ENCODE results near the gene N4BP2. TPM values are rescaled to one million over a fixed set of nuclear protein-coding genes. Genes with fewer than 3 reads are reported as not detected.

The N4BP2 gene
- total RNA-seq, 1 donor from 2014 or later = 11.9 TPM

DNA sequence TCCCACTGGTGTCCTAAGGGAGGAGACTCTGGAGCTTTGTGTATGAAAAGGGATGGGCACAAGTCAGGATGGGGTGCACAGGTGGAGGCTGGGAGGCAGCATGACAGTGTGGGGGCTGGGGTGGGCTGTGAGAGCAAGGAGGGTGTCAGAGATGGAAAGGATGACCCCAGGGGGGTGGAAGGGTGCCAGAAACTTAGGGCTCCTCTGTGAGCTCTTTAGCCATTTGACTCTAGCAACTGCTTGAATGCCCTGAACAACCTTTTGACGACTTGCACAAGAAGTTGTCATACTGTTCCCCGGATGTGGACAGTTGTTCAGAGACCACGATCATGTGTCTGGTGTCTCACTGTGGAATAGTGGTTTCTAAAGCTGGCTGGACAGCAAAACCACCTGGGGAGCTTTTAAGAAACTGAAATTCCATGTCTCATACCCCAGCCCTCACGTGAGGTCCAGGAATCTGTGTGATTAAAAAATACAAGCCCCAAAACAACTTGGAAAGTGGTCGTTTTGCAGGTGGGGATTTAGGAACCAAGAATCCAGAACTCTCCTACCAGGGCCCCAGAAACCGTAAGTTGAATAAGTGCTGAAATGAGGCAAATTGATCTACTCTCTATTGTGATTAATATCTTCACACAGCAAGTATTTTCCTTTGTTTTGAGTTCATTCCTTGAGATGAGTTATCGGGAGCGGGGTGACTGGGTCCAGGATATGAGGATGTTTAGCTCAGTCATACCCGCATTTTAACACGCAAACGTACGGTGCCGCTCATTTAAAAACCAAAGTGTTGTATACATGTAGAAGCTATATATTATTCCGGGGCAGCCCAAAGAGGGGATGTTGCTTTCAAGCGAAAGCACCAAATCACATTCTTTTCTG is 143.6 kb downstream of the N4BP2 start:
- Histone ChIP-seq H3K36me3 (ENCODE audit: control insufficient read depth, insufficient read depth, low read length) (no peaks in the 10 kb centered on the region), H3K27me3 (ENCODE audit: control insufficient read depth, insufficient read depth, low read length) (no peaks in the 10 kb centered on the region), H3K4me3 (ENCODE audit: low read depth, low read length) (no peak overlapping the region)
- no peak for DNase-seq (ENCODE audit: low read depth)
- TF ChIP-seq, protein P1, sequence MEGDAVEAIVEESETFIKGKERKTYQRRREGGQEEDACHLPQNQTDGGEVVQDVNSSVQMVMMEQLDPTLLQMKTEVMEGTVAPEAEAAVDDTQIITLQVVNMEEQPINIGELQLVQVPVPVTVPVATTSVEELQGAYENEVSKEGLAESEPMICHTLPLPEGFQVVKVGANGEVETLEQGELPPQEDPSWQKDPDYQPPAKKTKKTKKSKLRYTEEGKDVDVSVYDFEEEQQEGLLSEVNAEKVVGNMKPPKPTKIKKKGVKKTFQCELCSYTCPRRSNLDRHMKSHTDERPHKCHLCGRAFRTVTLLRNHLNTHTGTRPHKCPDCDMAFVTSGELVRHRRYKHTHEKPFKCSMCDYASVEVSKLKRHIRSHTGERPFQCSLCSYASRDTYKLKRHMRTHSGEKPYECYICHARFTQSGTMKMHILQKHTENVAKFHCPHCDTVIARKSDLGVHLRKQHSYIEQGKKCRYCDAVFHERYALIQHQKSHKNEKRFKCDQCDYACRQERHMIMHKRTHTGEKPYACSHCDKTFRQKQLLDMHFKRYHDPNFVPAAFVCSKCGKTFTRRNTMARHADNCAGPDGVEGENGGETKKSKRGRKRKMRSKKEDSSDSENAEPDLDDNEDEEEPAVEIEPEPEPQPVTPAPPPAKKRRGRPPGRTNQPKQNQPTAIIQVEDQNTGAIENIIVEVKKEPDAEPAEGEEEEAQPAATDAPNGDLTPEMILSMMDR (IDR thresholded peaks at IDR 0.05; ENCODE audit: insufficient read depth, low read length, poor library complexity, severe bottlenecking) = no peak

DNA sequence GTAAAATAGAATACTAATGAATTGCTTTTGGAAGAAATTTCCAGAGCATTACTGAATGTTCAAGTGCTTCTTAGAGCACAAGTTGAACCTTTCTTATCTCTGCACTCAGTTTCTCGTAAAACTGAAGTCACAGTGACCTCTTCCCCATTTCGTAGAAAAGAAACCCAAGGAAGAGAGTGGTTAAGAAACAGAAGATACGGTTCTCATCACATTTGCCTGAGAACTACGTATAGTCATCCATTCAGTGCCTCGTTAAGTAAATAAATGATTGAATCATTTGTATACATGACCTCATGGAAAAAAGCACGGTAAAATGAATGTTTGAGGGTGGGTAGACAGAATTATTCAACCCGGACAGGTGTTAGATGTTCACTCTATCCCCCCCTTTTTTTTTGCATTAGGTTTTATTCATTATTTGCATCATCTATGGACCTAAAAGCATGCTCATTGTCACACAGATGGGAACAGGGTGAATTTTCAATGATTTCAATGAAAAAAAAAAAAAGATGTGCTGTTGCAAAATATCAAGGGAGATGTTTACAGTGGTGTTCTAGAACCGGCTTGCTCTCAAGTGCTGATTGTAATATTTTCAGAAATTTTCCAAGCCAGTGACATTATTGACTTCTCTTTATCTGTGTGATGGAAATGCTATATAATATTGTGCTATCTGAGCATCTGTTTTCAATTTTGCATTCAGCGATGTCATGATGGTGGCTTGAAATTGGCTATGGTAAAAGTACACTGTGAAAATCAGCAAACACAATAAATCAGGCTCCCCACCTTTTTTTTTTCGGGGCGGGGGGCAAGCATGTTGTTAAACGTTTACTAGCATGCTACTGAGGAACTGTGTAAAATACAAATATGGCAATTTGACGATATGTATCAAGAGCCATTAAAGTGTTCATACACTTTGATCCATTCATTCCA is 144.5 kb downstream of the N4BP2 start:
- H3K4me3 ChIP-seq (ENCODE audit: low read depth, low read length) = no peak overlapping the region
- TF ChIP-seq, protein P1 (IDR thresholded peaks at IDR 0.05; ENCODE audit: insufficient read depth, low read length, poor library complexity, severe bottlenecking) = no peak
- no peaks in the 10 kb centered on the region for H3K27me3 ChIP-seq (ENCODE audit: control insufficient read depth, insufficient read depth, low read length)
- no peak for DNase-seq (ENCODE audit: low read depth)
- no peaks in the 10 kb centered on the region for H3K36me3 ChIP-seq (ENCODE audit: control insufficient read depth, insufficient read depth, low read length)

DNA sequence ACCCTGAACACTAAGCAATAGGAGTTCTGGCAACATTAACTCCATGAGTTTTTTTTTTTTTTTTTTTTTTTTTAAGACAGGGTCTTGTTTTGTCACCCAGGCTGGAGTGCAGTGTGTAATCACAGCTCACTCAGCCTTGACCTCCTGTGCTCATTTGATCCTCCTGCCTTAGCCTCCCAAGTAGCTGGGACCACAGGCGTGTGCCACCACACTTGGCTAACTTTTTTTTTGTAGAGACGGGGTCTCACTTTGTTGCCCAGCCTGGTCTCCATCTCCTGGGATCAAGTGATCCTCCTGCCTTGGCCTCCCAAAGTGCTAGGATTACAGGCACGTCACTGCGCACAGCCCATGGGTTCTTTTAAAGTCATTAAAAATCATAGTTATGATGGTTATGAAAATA is 145.2 kb downstream of the N4BP2 start:
- H3K36me3 ChIP-seq (ENCODE audit: control insufficient read depth, insufficient read depth, low read length) = no peaks in the 10 kb centered on the region
- no peaks in the 10 kb centered on the region for H3K27me3 ChIP-seq (ENCODE audit: control insufficient read depth, insufficient read depth, low read length)
- DNase-seq (ENCODE audit: low read depth) = no peak
- TF ChIP-seq, protein P1 (IDR thresholded peaks at IDR 0.05; ENCODE audit: insufficient read depth, low read length, poor library complexity, severe bottlenecking) = no peak
- no peak overlapping the region for H3K4me3 ChIP-seq (ENCODE audit: low read depth, low read length)

DNA sequence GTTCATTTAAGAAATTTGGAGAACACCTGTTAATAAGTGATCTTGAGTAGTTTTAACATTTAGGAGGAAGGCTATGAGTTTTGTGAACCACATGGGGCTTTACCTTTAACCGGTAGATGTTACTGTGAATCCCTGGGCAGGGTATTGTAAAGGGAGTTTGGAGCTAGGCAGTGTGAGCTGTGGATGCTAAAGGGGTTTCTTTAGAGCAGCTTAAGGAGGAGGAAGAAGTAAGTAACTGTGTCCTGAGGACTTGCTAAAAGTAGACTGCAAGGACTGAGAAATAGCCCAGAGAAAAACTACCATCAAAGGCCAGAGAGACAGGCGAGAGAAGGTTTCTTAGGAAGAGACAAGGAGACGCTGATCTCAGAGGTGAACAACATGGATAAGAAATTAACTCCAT is 145.8 kb downstream of the N4BP2 start:
- no peak for DNase-seq (ENCODE audit: low read depth)
- Histone ChIP-seq H3K27me3 (ENCODE audit: control insufficient read depth, insufficient read depth, low read length) (no peaks in the 10 kb centered on the region), H3K4me3 (ENCODE audit: low read depth, low read length) (no peak overlapping the region), H3K36me3 (ENCODE audit: control insufficient read depth, insufficient read depth, low read length) (no peaks in the 10 kb centered on the region)
- TF ChIP-seq, protein P1 (IDR thresholded peaks at IDR 0.05; ENCODE audit: insufficient read depth, low read length, poor library complexity, severe bottlenecking) = no peak

DNA sequence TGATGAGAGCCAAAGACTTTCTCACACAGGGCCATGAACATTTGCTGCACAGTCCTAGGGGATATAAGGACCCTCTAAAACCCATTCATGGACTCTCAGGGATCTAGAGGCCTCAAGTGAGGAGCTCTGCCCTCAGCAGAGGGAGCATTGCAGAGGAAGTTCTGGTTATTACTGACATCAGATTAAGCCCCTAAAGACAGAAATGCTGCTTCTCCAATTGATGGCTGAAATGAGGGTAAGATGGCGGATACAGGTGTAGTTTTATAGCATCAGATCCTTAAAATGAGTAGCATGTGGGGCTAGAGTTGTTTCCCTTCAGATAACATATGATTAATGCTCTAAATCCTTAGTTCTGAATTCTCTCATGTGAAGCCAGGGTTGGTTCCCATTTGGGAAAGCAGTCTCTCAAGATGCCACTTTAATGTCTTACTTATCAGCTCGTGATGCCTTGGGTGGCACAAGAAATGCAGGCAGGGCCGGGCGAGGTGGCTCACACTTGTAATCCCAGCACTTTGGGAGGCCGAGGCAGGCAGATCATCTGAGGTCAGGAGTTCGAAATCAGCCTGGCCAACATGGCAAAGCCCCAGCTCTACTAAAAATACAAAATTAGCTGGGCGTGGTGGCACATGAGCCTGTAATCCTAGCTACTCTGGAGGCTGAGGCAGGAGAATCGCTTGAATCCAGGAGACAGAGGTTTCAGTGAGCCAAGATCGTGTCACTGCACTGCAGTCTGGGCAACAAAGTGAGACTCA is 148.0 kb downstream of the N4BP2 start:
- Histone ChIP-seq H3K36me3 (ENCODE audit: control insufficient read depth, insufficient read depth, low read length) (no peaks in the 10 kb centered on the region), H3K4me3 (ENCODE audit: low read depth, low read length) (no peak overlapping the region), H3K27me3 (ENCODE audit: control insufficient read depth, insufficient read depth, low read length) (no peaks in the 10 kb centered on the region)
- TF ChIP-seq, protein P1 (IDR thresholded peaks at IDR 0.05; ENCODE audit: insufficient read depth, low read length, poor library complexity, severe bottlenecking) = no peak
- no peak for DNase-seq (ENCODE audit: low read depth)

All from kidney epithelial cell (primary cell).